Lower leg skin (tissue), 4 donors: ENCODE results near the gene HAO1. TPM values are rescaled to one million over a fixed set of nuclear protein-coding genes. Genes with fewer than 3 reads are reported as not detected.
"Not testable (repeated sequence)": the region's sequence is repeated elsewhere in the genome, so short reads cannot be mapped to it uniquely, and the experiment has no call there.

Experiments used
- DNase-seq, 2 donors: peaks; one replicate each; pipeline ENCODE4 v3.0.0-alpha.2; 2019; ENCODE audit warnings: low spot score in 2 of 2
- H3K4me3 ChIP-seq: fragments of 200-600 bp; sonication (generic); 2 replicates; pipeline ENCODE4 v1.5.1; 2017; ENCODE audit warnings: mild to moderate bottlenecking, low read depth; ENCODE audit not compliant: poor library complexity, severe bottlenecking
- CTCF ChIP-seq, 3 donors: fragments of 450-650 bp; IDR thresholded peaks; one replicate each; pipeline ENCODE4 v1.5.1; 2016; ENCODE audit warnings: antibody characterized with exemption in 3 of 3, mild to moderate bottlenecking in 3 of 3, moderate library complexity in 2 of 3
- POLR2A ChIP-seq, 2 donors: fragments of 450-650 bp; IDR thresholded peaks; one replicate each; pipeline ENCODE4 v1.6.1; 2016 to 2017; ENCODE audit warnings: antibody characterized with exemption in 2 of 2, mild to moderate bottlenecking in 1 of 2, moderate library complexity in 1 of 2
- WGBS, 2 donors: methylation state at CpG; one replicate each; pipeline ENCODE4 v1.1.5; 2018; 5-methylcytosine and 5-hydroxymethylcytosine counted together
- intact Hi-C: fragments of 100-400 bp; cut with DNase I; formaldehyde crosslinking; loops from one replicate; pipeline ENCODE4 v1.15.0; 2023; ENCODE audit warnings: low total_unique reads
- total RNA-seq, 4 donors: library from RNA; depleted of rRNA; stranded (reverse); fragments of >200 nt; gene quantifications; one replicate each; pipeline ENCODE4 v1.1.0, GENCODE V29; 2016

The HAO1 gene
- total RNA-seq, 4 donors from 2014 or later: not detected

GRCh38 chr20:7959484-7959883 is 19.2 kb upstream of the HAO1 start:
- no peak for DNase-seq
- H3K4me3 ChIP-seq: no peak overlapping the region
- WGBS, 2 donors: 25 to 33% methylated on average over 1 of the region's 1 CpG
- intact Hi-C loops: no loop called here
- no peak for TF ChIP-seq CTCF (IDR thresholded peaks at IDR 0.05)
- TF ChIP-seq POLR2A (IDR thresholded peaks at IDR 0.05): no peak

- H3K4me3 ChIP-seq, intact Hi-C loops, DNase-seq: not testable (repeated sequence)
- 74 to 76% methylated on average over 9 of the region's 9 CpGs for WGBS, 2 donors
Observed at GRCh38 chr20:7956561-7956960, 16.3 kb upstream of the HAO1 start.

- H3K4me3 ChIP-seq: no peak overlapping the region
- intact Hi-C loops: no loop called here
- DNase-seq: no peak
- WGBS, 2 donors: 70 to 90% methylated on average over 1 of the region's 1 CpG
- TF ChIP-seq POLR2A (IDR thresholded peaks at IDR 0.05) (no peak), CTCF (IDR thresholded peaks at IDR 0.05) (no peak)
Observed at GRCh38 chr20:7950387-7950786, 10.1 kb upstream of the HAO1 start.

- 31 to 38% methylated on average over 2 of the region's 2 CpGs for WGBS, 2 donors
- TF ChIP-seq CTCF (IDR thresholded peaks at IDR 0.05) (no peak), POLR2A (IDR thresholded peaks at IDR 0.05) (no peak)
- no peak overlapping the region for H3K4me3 ChIP-seq
- no peak for DNase-seq
- intact Hi-C loops: no loop called here
Observed at GRCh38 chr20:7943891-7944290, 3.6 kb upstream of the HAO1 start.

GRCh38 chr20:7939663-7940062 is 595 bp downstream of the HAO1 start:
- WGBS, 2 donors: 32 to 49% methylated on average over 4 of the region's 4 CpGs
- H3K4me3 ChIP-seq: no peak overlapping the region
- intact Hi-C loops: no loop called here
- no peak for DNase-seq
- no peak for TF ChIP-seq CTCF (IDR thresholded peaks at IDR 0.05)
- TF ChIP-seq POLR2A (IDR thresholded peaks at IDR 0.05): no peak

GRCh38 chr20:7938058-7938457 is 2.2 kb downstream of the HAO1 start:
- intact Hi-C loops: no loop called here
- 83 to 93% methylated on average over 2 of the region's 2 CpGs for WGBS, 2 donors
- no peak for DNase-seq
- TF ChIP-seq CTCF (IDR thresholded peaks at IDR 0.05) (no peak), POLR2A (IDR thresholded peaks at IDR 0.05) (no peak)
- H3K4me3 ChIP-seq: no peak overlapping the region
